Fibroblast of skin of right biceps (primary cell): ENCODE results near the gene WAPL.
"Not testable (repeated sequence)": the region's sequence is repeated elsewhere in the genome, so short reads cannot be mapped to it uniquely, and the experiment has no call there.

ENCODE experiments used
- DNase-seq: peaks from one replicate; pipeline ENCODE4 v3.0.0-alpha.2; 2013

The WAPL gene

DNA sequence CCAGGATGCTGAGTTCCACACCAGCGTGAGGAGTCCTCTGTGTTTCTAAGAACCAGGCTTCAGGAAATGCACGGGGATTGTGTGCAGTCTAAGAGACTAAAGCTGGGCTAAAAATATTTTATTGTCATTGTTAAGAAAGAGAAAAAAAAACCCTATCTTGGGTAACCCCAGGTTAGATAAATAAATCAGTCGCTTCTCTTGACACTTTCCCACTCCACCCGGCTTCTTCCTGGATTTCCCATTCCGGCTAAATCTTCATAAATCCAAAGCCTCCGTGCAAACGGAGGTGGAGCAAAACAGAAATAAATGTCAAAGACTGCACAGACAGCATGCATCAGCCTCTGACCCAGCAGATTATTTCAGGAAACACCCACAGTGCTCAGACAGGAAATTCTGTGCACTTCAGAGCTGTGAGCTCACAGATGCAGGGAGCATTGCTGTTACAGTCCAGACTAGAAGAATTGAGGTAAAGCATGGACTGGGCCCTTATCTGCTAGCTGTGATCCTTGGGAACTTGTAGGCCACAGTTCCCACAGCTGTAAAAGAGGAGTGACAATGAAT lies 110.2 kb downstream of the WAPL start:
- DNase-seq, result peak; percentile 85

- DNase-seq, result peak; percentile 81
These were observed 111.0 kb downstream of the WAPL start for GRCh38 chr10:86410542-86411124.

DNA sequence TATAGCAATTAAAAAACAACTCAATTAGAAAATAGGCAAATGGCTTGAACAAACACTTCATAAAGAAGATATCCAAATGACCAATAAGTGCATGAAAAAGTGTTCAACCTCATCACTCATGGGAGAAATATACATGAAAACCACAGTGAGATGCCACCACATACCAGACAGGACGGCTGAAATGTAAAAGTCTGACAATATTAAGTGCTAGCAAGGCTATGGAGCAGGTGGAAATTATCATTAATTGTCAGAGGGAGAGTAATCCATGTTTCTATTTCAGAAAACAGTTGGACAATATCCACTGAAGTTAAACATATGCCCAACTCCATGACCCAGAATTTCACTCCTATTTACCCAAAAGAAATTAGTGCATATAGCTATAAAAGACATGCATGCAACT lies 112.4 kb downstream of the WAPL start:
- DNase-seq, result no peak

GRCh38 chr10:86403183-86403797 lies 118.3 kb downstream of the WAPL start:
- DNase-seq, result no peak

GRCh38 chr10:86402283-86402941 lies 119.2 kb downstream of the WAPL start:
- DNase-seq, result no peak

DNA sequence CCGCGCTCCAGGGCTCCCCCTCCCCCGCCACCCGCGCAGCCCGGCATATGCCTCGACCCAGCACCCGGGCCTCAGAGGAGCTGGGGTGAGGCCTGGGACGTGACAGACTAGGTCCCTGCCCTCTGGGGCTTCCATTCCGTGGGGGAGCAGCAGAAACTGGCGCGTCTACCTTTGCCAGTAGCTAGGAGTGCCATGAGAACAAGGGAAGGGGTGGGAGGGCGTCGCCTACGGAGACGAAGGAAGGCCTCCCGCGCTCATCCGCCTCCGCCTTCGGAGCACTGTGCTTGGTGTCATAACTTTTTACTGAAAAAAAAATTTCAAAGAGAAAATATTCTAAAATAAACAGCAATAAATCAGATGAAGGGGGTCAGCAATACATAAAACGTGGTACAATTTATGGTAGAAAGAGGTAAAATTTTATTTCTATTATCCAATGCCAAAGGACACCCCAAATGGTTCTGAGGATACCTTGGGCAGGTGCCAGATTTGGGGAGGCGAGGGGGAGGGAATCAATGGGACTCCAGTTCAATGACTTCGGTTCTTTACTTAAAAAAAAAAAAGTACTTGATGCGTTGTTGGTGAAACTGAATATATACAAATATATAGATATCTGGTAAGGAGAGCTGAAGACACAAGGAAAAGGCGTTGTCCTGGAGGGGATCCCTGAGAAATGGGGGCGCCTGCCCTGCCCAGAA lies 119.9 kb downstream of the WAPL start:
- no peak for DNase-seq

GRCh38 chr10:86400705-86401587 lies 120.6 kb downstream of the WAPL start:
- no peak for DNase-seq

- DNase-seq, result peak; percentile 96
These were observed 121.5 kb downstream of the WAPL start for GRCh38 chr10:86399879-86400704.

DNA sequence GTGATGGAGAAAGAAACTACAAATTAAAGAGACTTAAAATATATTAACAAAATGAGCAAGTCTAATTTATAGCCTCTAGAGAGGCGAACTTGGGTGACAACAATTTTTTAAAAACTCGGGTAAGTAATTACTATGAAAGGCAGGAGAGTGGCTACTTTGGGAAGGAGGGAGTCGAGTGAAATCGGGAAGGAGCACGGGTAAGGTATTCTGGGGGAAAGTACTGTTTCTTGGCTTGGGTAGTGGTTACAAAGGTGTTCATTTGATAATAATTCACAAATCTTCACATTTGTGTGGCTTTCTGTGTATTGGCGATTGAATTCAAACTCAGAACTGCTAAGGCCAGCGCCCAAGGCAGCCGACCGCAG lies 122.1 kb downstream of the WAPL start:
- DNase-seq, result no peak

GRCh38 chr10:86397120-86397519 lies 124.5 kb downstream of the WAPL start:
- DNase-seq, result no peak

DNA sequence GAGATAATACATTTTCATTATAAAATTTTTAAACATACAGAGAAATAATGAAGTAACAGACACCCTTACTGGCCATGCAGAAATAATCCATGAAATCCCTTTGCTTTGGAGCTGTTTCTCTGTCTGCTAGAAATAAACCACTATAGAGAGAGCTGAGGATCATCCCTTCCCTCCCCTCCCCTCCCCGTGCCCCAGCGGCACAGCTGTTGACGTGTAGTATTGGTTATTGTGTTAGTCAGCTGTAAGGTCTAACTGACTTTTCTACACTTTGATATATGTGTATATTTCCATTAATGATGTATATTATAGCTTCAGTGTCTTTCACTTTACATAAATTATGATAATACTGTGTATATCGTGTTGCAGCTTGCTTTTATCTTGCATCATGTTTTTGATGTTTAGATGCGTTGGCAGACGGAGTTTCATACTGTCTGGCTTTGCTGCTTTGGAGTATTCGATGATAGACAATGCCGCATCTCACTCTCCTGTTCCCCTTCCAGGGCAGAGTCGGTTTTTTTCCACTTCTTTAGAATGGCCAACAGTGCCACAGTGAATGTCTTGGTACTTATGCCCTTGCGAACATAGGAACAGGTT lies 127.6 kb downstream of the WAPL start:
- no peak for DNase-seq

DNA sequence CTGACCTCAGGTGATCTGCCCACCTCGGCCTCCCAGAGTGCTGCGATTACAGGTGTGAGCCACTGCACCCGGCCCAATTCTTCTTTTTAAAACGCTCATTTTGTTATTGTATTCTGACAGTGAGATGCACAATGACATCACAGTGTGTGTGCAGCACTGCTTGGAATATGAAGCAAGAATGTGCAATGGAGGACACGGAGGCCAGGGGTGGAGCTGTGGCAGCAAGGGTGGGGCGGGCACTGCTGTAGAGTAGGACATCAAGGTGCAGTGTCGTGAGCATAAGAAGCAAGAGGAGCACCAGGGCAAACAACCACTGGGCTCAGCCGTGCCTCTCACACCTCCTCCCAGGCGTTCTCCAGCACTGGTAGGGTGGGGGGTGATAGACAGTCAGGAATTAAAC lies 128.2 kb downstream of the WAPL start:
- no peak for DNase-seq

GRCh38 chr10:86392723-86393094 lies 128.9 kb downstream of the WAPL start:
- no peak for DNase-seq

DNA sequence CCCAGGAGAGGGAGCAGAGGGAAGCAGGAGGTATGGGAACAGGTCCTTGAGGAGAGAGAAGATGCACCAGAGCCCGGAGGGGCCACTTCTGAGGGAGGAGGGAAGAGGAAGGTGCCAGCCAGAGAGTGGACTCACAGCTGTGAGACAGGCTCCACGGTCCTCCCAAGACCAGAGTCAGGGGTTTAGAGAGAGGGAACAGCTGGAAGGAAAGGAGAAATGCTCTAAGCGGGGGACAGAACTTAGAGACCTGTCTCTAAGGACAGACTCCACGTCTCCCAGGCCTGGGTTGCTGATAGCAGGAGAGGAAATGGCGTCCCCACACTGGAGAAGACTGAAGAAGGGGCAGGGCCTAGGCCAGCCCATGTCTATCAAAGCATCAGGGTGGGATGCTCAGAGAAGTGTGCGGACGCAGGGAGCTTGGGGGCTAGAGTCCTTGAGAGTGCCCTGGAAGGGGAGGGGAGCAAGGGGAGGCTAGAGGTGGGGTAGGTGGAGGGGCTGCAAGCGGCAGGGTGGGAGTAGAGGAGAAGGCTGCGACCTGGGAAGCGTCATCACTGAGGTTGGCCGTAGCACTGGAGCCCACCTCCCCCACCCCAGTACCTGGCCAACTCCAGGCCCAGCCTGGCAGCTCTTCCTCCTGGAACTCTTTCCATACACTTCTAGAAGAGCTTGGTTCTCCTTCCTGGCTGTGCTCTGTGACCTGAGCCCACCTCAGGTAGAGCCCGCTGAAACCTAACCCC lies 129.4 kb downstream of the WAPL start:
- no peak for DNase-seq

DNA sequence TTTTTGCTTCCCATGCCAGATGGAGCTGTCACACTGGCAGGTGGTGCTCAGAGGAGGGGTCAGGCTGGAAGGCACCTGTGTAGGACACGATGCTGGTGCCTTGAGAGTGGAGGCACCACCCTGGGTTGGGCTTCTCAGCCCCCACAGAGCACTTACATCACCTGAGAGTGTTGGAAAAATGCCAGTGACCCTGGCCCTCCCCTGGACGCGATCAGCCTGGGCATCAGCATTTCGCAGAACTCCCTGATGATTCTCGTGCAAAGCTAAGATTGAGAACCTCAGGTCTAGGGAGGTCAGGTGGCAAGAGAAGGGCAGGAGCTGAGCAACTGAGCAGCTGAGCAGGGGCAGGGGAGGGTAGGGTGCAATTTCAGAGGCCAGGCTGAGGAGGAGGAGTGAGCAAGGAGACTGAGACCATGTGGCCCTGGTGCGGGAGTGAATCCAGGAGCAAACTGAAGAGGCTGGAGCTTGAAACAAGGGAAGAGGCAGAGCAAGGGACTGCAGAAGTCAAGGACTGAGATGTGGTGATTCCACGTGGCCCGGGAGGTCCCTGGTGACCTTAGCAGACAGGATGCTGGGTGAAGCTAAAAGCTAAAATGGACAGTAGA lies 130.3 kb downstream of the WAPL start:
- DNase-seq, result no peak

GRCh38 chr10:86390337-86391120 lies 131.1 kb downstream of the WAPL start:
- no peak for DNase-seq

- peak; percentile 47 for DNase-seq
These were observed 132.0 kb downstream of the WAPL start for GRCh38 chr10:86389441-86390193.

- not testable (repeated sequence) for DNase-seq
These were observed 132.5 kb downstream of the WAPL start for GRCh38 chr10:86389109-86389440.
